OCI-LY7 (cell line): ENCODE data around the gene TLCD2. TPM values are rescaled to one million over a fixed set of nuclear protein-coding genes. Genes with fewer than 3 reads are reported as not detected.

Experiments used
- BruUV-seq: library from RNA; stranded (reverse); fragments of 400-500 nt; replicated peaks from 2 replicates; lab custom pipeline; 2021; lab: Mats Ljungman, UMichigan
- CTCF ChIA-PET: fragments of 300-600 bp; sonication (Branson Sonifier 250); formaldehyde crosslinking; loops from one replicate; lab custom pipeline; 2022; ENCODE audit warnings: antibody characterized with exemption; ENCODE audit not compliant: unreplicated experiment; lab: Charles Lee
- POLR2A ChIA-PET: fragments of 300-600 bp; sonication (Branson Sonifier 250); formaldehyde crosslinking; loops from one replicate; lab custom pipeline; 2022; ENCODE audit warnings: antibody characterized with exemption; lab: Charles Lee
- DNase-seq: peaks from one replicate; pipeline ENCODE4 v3.0.0-alpha.2; 2015; ENCODE audit warnings: low spot score
- H2AFZ ChIP-seq: fragments of 200-600 bp; sonication (generic), shearing (Covaris generic); 2 replicates; pipeline ENCODE4 v1.6.1; 2014; ENCODE audit warnings: mild to moderate bottlenecking, antibody characterized with exemption, low read length, moderate library complexity
- H3K27ac ChIP-seq: fragments of 200-600 bp; sonication (generic); 2 replicates; pipeline ENCODE4 v1.5.1; 2014; ENCODE audit warnings: mixed run types, low read depth, mild to moderate bottlenecking, moderate library complexity, low read length, inconsistent platforms; ENCODE audit not compliant: poor library complexity, severe bottlenecking
- H3K36me3 ChIP-seq: fragments of 200-600 bp; sonication (generic); 2 replicates; pipeline ENCODE4 v1.6.1; 2014; ENCODE audit warnings: mild to moderate bottlenecking, antibody characterized with exemption, low read length, moderate library complexity, mixed read lengths; ENCODE audit not compliant: insufficient read depth
- H3K4me1 ChIP-seq: fragments of 200-600 bp; sonication (generic); 2 replicates; pipeline ENCODE4 v1.5.1; 2014; ENCODE audit warnings: mild to moderate bottlenecking, low read length; ENCODE audit not compliant: insufficient read depth, poor library complexity, severe bottlenecking
- H3K4me2 ChIP-seq: fragments of 200-600 bp; sonication (generic); 2 replicates; pipeline ENCODE4 v1.6.1; 2014; ENCODE audit warnings: mild to moderate bottlenecking, low read length
- H3K4me3 ChIP-seq: fragments of 200-600 bp; sonication (generic); 2 replicates; pipeline ENCODE4 v1.5.1; 2014; ENCODE audit warnings: mild to moderate bottlenecking, low read depth, low read length; ENCODE audit not compliant: poor library complexity, severe bottlenecking
- H3K79me2 ChIP-seq: fragments of 200-600 bp; sonication (generic); 2 replicates; pipeline ENCODE4 v1.6.1; 2016; ENCODE audit warnings: low read depth, mild to moderate bottlenecking, low read length, moderate library complexity, mixed read lengths; ENCODE audit not compliant: insufficient read depth
- H3K9me2 ChIP-seq: fragments of 200-600 bp; sonication (generic); 2 replicates; pipeline ENCODE4 v1.6.1; 2016; ENCODE audit warnings: mild to moderate bottlenecking, low read length, mixed read lengths; ENCODE audit not compliant: insufficient read depth
- H3K9me3 ChIP-seq: fragments of 200-600 bp; sonication (generic); 2 replicates; pipeline ENCODE4 v1.6.1; 2014; ENCODE audit warnings: mild to moderate bottlenecking, mixed run types, low read length, mixed read lengths
- H4K20me1 ChIP-seq: fragments of 200-600 bp; sonication (generic); 2 replicates; pipeline ENCODE4 v1.6.1; 2014; ENCODE audit warnings: mild to moderate bottlenecking, antibody characterized with exemption, low read length, moderate library complexity, mixed read lengths; ENCODE audit not compliant: insufficient read depth
- EZH2phosphoT487 ChIP-seq: fragments of 200-600 bp; sonication (generic); IDR thresholded peaks from 2 replicates; pipeline ENCODE4 v1.6.1; 2018; ENCODE audit warnings: low read depth, borderline replicate concordance, mild to moderate bottlenecking, mixed run types, antibody characterized with exemption, low read length, moderate library complexity, mixed read lengths
- intact Hi-C: fragments of 100-400 bp; cut with micrococcal nuclease; formaldehyde crosslinking; loops from one replicate; pipeline ENCODE4 v1.10.0; 2022; ENCODE audit not compliant: unreplicated experiment
- total RNA-seq, 2 experiments: library from RNA; depleted of rRNA in 1 of 2; stranded (reverse); fragments of >200 nt in 1 of 2; shearing (Covaris generic) in 1 of 2; gene quantifications; 2 replicates each; pipeline ENCODE4 v1.2.3, GENCODE V29; 2014 to 2022
- TF ChIP-seq, protein P1 (sequence below): fragments of 200-600 bp; sonication (generic); conservative IDR thresholded peaks from 2 replicates; pipeline ENCODE4 v1.5.1; 2014; ENCODE audit warnings: mild to moderate bottlenecking, antibody characterized with exemption, low read length, moderate library complexity, mixed read lengths

The TLCD2 gene
- total RNA-seq, 2 experiments from 2014 or later = not detected

DNA sequence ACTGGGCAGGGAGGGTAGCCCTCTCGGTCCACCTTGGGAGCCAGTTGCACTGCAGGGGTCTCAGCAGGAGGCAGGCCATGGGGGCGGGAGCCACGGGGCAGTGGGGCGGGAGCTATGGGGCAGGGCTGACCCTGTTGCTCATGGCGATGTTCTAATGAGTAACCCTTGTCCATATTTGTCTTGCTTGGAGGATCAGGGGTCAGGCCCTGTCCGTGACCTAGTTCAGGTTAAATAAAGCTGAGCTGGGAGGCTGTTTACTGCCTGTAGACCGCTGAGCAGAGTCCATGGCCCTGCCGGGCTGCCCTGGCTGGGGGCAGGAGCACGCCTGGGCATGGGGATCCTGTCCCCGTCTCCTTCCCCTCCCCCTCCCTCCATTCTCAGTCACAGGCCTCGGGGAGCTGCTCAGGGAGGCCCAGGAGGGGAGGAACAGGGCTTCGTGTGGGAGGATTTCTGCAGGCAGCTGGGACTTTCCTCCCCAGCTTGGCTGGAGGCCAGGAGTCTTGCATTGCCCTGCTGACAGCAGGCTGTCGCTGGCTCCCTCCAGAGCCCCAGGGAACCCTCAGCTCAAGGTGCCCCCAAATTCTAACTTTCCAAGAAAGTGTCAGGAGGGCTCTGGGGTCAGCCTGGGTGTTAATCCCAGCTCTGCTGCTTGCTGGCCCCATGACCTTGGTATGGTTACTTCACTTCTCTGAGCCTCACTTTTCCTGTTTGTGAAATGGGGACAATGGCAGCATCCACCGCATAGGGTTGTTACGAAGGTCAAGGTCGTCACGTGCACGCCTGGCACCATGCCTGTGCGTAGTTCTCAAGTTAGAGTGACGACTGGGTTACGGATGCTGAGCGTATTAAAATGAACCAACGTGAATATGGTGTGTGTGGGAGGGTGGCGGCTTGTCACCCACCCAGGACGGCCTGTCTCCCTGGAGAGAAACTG is 26.4 kb upstream of the TLCD2 start:
- Histone ChIP-seq H3K9me2 (no peaks in the 10 kb centered on the region), H3K36me3 (no peaks in the 10 kb centered on the region; the same call in 1 of the 2 replicates), H3K4me3 (no peak overlapping the region), H3K79me2 (no peaks in the 10 kb centered on the region), H3K4me2 (no peak overlapping the region), H3K27ac (no peak overlapping the region), H4K20me1 (no peaks in the 10 kb centered on the region), H3K4me1 (no peaks in the 10 kb centered on the region), H2AFZ (no peak overlapping the region), H3K9me3 (no peaks in the 10 kb centered on the region)
- ChIA-PET POLR2A (interaction anchor here (0.6 kb wide), 1 partner anchor 139 kb away, joined by 5 read pairs; no protein-coding TSS in a partner anchor), CTCF (no interaction called here)
- no TSS peak for BruUV-seq
- intact Hi-C loops = no loop called here
- no peak for DNase-seq
- TF ChIP-seq EZH2phosphoT487 = no peak
- TF ChIP-seq, protein P1, sequence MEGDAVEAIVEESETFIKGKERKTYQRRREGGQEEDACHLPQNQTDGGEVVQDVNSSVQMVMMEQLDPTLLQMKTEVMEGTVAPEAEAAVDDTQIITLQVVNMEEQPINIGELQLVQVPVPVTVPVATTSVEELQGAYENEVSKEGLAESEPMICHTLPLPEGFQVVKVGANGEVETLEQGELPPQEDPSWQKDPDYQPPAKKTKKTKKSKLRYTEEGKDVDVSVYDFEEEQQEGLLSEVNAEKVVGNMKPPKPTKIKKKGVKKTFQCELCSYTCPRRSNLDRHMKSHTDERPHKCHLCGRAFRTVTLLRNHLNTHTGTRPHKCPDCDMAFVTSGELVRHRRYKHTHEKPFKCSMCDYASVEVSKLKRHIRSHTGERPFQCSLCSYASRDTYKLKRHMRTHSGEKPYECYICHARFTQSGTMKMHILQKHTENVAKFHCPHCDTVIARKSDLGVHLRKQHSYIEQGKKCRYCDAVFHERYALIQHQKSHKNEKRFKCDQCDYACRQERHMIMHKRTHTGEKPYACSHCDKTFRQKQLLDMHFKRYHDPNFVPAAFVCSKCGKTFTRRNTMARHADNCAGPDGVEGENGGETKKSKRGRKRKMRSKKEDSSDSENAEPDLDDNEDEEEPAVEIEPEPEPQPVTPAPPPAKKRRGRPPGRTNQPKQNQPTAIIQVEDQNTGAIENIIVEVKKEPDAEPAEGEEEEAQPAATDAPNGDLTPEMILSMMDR = no peak

DNA sequence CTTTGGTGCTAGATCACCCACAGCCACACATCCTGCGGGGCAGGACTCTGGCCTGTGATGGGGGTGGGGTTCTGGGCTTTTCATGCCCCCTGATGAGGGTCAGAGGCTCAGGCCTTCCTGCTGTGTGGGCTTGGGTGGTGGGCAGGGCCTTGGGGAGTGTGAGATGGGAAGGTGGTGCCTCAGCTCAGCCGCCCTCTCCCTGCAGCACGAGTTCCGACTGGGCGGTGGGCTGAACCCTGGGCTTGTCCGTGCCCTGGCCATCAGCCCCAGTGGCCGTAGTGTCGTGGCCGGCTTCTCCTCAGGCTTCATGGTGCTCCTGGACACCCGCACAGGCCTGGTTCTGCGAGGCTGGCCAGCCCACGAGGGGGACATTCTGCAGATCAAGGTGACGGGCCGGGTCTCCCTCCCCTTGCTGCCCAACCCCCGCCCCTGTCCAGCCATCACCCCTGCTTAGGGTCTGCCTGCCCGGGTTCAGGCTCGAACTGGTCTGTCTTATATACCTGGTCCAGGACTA is 25.7 kb upstream of the TLCD2 start:
- intact Hi-C loops = no loop called here
- Histone ChIP-seq H3K9me3 (no peaks in the 10 kb centered on the region), H3K4me2 (no peak overlapping the region), H3K36me3 (no peaks in the 10 kb centered on the region; the same call in 1 of the 2 replicates), H3K4me3 (no peak overlapping the region), H3K4me1 (no peaks in the 10 kb centered on the region), H4K20me1 (no peaks in the 10 kb centered on the region), H3K27ac (no peak overlapping the region), H3K9me2 (no peaks in the 10 kb centered on the region), H3K79me2 (no peaks in the 10 kb centered on the region), H2AFZ (no peak overlapping the region)
- POLR2A ChIA-PET = interaction anchor here (0.6 kb wide), 1 partner anchor 140 kb away, joined by 5 read pairs; no protein-coding TSS in a partner anchor
- CTCF ChIA-PET = no interaction called here
- no peak for DNase-seq
- no peak for TF ChIP-seq EZH2phosphoT487
- TF ChIP-seq, protein P1 = no peak
- no TSS peak for BruUV-seq
